B cell (primary cell): ENCODE measurements around the gene HOXA5. TPM values are rescaled to one million over a fixed set of nuclear protein-coding genes. Genes with fewer than 3 reads are reported as not detected.

ENCODE experiments used
- ATAC-seq: fragments of 200-7000 bp; cut with Tn5 transposase; one replicate; pipeline ENCODE4 v1.10.0; 2021; ENCODE audit warnings: low read depth, mild to moderate bottlenecking, moderate number of reproducible peaks, moderate library complexity
- CTCF ChIA-PET: fragments of 350-600 bp; sonication (Branson Sonifier 250); formaldehyde crosslinking; loops from one replicate; lab custom pipeline; 2021; ENCODE audit warnings: antibody characterized with exemption, inconsistent platforms; lab: Charles Lee
- POLR2A ChIA-PET: fragments of 350-600 bp; sonication (Branson Sonifier 250); formaldehyde crosslinking; loops from one replicate; lab custom pipeline; 2021; ENCODE audit warnings: antibody characterized with exemption; lab: Charles Lee
- DNase-seq: peaks from one replicate; pipeline ENCODE4 v3.0.0; 2013
- H2AFZ ChIP-seq: 2 replicates; pipeline ENCODE4 v1.6.1; 2012; ENCODE audit warnings: mild to moderate bottlenecking, low read depth, low read length; ENCODE audit not compliant: insufficient read depth, poor library complexity, severe bottlenecking
- H3K27ac ChIP-seq, 2 donors: 1 replicate in 1 of 2; 2 replicates in 1 of 2; pipeline ENCODE4 v1.5.1; 2012 to 2013; ENCODE audit warnings: low read length in 2 of 2, mild to moderate bottlenecking in 2 of 2, moderate library complexity in 1 of 2
- H3K27me3 ChIP-seq, 4 experiments: fragments of 200-600 bp in 1 of 4; sonication (generic) in 1 of 4; replicated peaks in 1 of 4; 1 replicate in 2 of 4; 2 replicates in 2 of 4; pipeline versions ENCODE4 v1.6.1 to v1.7.0; 2013 to 2016; ENCODE audit warnings: low read length in 3 of 4, mild to moderate bottlenecking in 2 of 4, mixed read lengths in 1 of 4, moderate library complexity in 1 of 4; ENCODE audit not compliant: insufficient read depth in 4 of 4, control insufficient read depth in 3 of 4; ENCODE audit errors: control extremely low read depth in 1 of 4
- H3K36me3 ChIP-seq, 2 experiments: replicated peaks in 1 of 2; 1 replicate in 1 of 2; 2 replicates in 1 of 2; pipeline versions ENCODE4 v1.6.1 to v1.7.1; 2013; ENCODE audit warnings: low read length in 1 of 2; ENCODE audit not compliant: insufficient read depth in 2 of 2, control insufficient read depth in 1 of 2; ENCODE audit errors: control extremely low read depth in 1 of 2, extremely low read depth in 1 of 2
- H3K4me1 ChIP-seq, 2 donors: fragments of 200-600 bp in 1 of 2; sonication (generic) in 1 of 2; 1 replicate in 1 of 2; 2 replicates in 1 of 2; pipeline versions ENCODE4 v1.5.1 to v1.6.1; 2013 to 2017; ENCODE audit warnings: low read length in 2 of 2; ENCODE audit not compliant: control insufficient read depth in 2 of 2, insufficient read depth in 2 of 2
- H3K4me2 ChIP-seq: replicated peaks from 2 replicates; pipeline ENCODE3; 2012; ENCODE audit warnings: mild to moderate bottlenecking, low read depth, low read length; ENCODE audit not compliant: poor library complexity, severe bottlenecking
- H3K4me3 ChIP-seq, 5 experiments: fragments of 200-600 bp in 1 of 5; sonication (generic) in 1 of 5; 1 replicate in 3 of 5; 2 replicates in 2 of 5; pipeline versions ENCODE4 v1.5.1 to v1.7.0; 2011 to 2016; ENCODE audit warnings: low read length in 4 of 5, mild to moderate bottlenecking in 4 of 5, low read depth in 2 of 5, control low read depth in 1 of 5, moderate library complexity in 1 of 5; ENCODE audit not compliant: insufficient read depth in 1 of 5; ENCODE audit errors: control extremely low read depth in 1 of 5, extremely low read depth in 1 of 5
- H3K79me2 ChIP-seq: fragments of 200-600 bp; sonication (generic); one replicate; pipeline ENCODE4 v1.6.0; 2016; ENCODE audit warnings: low read length; ENCODE audit not compliant: control insufficient read depth, insufficient read depth
- H3K9ac ChIP-seq: fragments of 200-600 bp; sonication (generic); 2 replicates; pipeline ENCODE4 v1.6.1; 2017; ENCODE audit warnings: mild to moderate bottlenecking, low read length, moderate library complexity
- H3K9me3 ChIP-seq, 3 donors: one replicate each; pipeline versions ENCODE4 v1.6.1 to v1.7.1; 2013; ENCODE audit warnings: low read length in 2 of 3; ENCODE audit not compliant: control insufficient read depth in 2 of 3, insufficient read depth in 1 of 3; ENCODE audit errors: control extremely low read depth in 1 of 3
- H4K20me1 ChIP-seq: 2 replicates; pipeline ENCODE4 v1.6.0; 2012; ENCODE audit warnings: mild to moderate bottlenecking, low read length; ENCODE audit not compliant: insufficient read depth, control insufficient read depth, poor library complexity, severe bottlenecking
- H3K27ac Mint-ChIP-seq: one replicate; pipeline ENCODE4 v1.8.0; 2021; ENCODE audit warnings: mixed read lengths
- H3K27me3 Mint-ChIP-seq: one replicate; pipeline ENCODE4 v1.8.0; 2021; ENCODE audit warnings: mixed read lengths
- H3K4me1 Mint-ChIP-seq: one replicate; pipeline ENCODE4 v1.8.0; 2021; ENCODE audit warnings: mixed read lengths
- H3K4me3 Mint-ChIP-seq: one replicate; pipeline ENCODE4 v1.8.0; 2021; ENCODE audit warnings: mixed read lengths
- H3K9me3 Mint-ChIP-seq: one replicate; pipeline ENCODE4 v1.8.0; 2022; ENCODE audit warnings: mixed read lengths; ENCODE audit not compliant: insufficient read depth
- EZH2 ChIP-seq: IDR thresholded peaks from 2 replicates; pipeline ENCODE4 v1.6.1; 2012; ENCODE audit warnings: borderline replicate concordance, low read depth, mild to moderate bottlenecking, moderate library complexity, low read length; ENCODE audit not compliant: insufficient read depth, poor library complexity, severe bottlenecking
- WGBS: methylation state at CpG from one replicate; pipeline ENCODE4 v1.1.5; 2013; ENCODE audit warnings: missing lambda C conversion rate; ENCODE audit not compliant: insufficient coverage; 5-methylcytosine and 5-hydroxymethylcytosine counted together
- intact Hi-C: fragments of 100-400 bp; cut with micrococcal nuclease; formaldehyde crosslinking; loops from one replicate; pipeline ENCODE4 v1.10.0; 2022
- polyA plus RNA-seq: library from polyadenylated mRNA; depleted of rRNA; stranded (reverse); fragments of >200 nt; gene quantifications from 2 replicates; pipeline ENCODE4 v1.2.3, GENCODE V29; 2012
- total RNA-seq, 2 donors: library from RNA; stranded (reverse); fragments of 120-200 nt in 1 of 2; gene quantifications; 1 replicate in 1 of 2; 2 replicates in 1 of 2; pipeline versions ENCODE4 v1.2.3 to v1.2.4, GENCODE V29; 2013 to 2022
- TF ChIP-seq, protein P1 (sequence below): fragments of 200-600 bp; IDR thresholded peaks from one replicate; pipeline ENCODE4 v1.8.0; 2022; ENCODE audit warnings: antibody characterized with exemption, mild to moderate bottlenecking

The HOXA5 gene
- total and polyA plus RNA-seq, 2 donors (not counting 1 experiment from before 2014, with no cell fraction given) = not detected

DNA sequence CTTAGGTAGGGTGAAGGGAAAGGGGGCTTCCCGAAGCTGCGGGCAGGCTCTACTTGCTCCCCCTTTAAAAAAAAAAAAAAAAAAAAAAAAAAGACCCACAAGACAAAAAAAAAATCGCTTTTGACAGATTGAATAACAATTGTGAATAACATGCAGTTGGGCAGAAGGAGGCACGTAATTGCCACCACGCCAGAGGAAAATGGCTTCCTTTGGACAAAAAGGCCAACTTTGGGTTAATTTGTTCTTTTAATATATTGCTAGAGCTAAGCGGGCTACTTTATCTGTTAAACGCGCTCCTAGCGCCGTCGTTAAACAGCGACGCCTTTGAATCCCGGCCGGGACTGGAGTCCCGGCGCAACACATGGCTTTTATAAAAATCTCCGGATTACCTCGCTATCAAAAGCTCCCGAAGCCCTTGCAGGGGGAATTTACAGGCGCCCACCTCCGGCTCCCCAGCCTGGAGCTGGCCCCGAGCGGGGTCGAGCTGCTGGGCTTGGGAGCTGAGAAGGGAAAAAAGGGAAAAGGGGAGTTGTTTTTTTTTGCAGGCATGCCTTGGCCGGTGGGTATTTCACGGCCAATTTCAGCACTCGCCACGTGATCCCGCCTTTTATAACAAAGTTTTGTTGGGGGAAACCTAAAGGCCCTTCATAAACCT, 40.3 kb upstream of the HOXA5 start:
- ChIA-PET POLR2A (no interaction called here), CTCF (interaction anchor here (1.1 to 1.5 kb wide), 2 partner anchors 15 to 23 kb away, joined by 4 to 9 read pairs; no protein-coding TSS in a partner anchor)
- Histone ChIP-seq H2AFZ (peak overlapping the region; percentile 36), H3K27ac (no peak overlapping the region), H3K4me2 (peak overlapping the region; percentile 71), H3K79me2 (no peaks in the 10 kb centered on the region), H3K36me3 (no peaks in the 10 kb centered on the region), H3K9me3 (peaks cover 0 to 73% (median 9%) of the 10 kb centered on the region in 3 donors), H3K4me1 (peaks cover 51 to 66% of the 10 kb centered on the region in 2 donors), H3K27me3 (peaks cover 0 to 96% (median 82%) of the 10 kb centered on the region in 4 experiments), H4K20me1 (no peaks in the 10 kb centered on the region), H3K4me3 (peak overlapping the region in 2 of 5 experiments; percentile 17 to 19), H3K9ac (peak overlapping the region; percentile 26)
- H3K9me3 Mint-ChIP-seq = no peaks in the 10 kb centered on the region
- ATAC-seq (no peak), DNase-seq (no peak)
- peak overlapping the region; percentile 78 for H3K4me3 Mint-ChIP-seq
- H3K4me1 Mint-ChIP-seq = peaks cover 38% of the 10 kb centered on the region
- no peak overlapping the region for H3K27ac Mint-ChIP-seq
- WGBS = 6% methylated on average over 25 of the region's 30 CpGs
- peaks cover 77% of the 10 kb centered on the region for H3K27me3 Mint-ChIP-seq
- TF ChIP-seq, protein P1, sequence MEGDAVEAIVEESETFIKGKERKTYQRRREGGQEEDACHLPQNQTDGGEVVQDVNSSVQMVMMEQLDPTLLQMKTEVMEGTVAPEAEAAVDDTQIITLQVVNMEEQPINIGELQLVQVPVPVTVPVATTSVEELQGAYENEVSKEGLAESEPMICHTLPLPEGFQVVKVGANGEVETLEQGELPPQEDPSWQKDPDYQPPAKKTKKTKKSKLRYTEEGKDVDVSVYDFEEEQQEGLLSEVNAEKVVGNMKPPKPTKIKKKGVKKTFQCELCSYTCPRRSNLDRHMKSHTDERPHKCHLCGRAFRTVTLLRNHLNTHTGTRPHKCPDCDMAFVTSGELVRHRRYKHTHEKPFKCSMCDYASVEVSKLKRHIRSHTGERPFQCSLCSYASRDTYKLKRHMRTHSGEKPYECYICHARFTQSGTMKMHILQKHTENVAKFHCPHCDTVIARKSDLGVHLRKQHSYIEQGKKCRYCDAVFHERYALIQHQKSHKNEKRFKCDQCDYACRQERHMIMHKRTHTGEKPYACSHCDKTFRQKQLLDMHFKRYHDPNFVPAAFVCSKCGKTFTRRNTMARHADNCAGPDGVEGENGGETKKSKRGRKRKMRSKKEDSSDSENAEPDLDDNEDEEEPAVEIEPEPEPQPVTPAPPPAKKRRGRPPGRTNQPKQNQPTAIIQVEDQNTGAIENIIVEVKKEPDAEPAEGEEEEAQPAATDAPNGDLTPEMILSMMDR = no peak
- TF ChIP-seq EZH2 = peak; percentile 88
- intact Hi-C loops = loop anchor here (1.0 to 2.0 kb wide), 2 partner anchors 11 to 21 kb away; no protein-coding TSS in a partner anchor
